Stimulated activated CD4-positive, alpha-beta T cell treated with anti-CD3 and anti-CD28 coated beads, Interleukin-1b, Interleukin-23, amount 100 ng/mL, for 4 hours (primary cell): Measurements from ENCODE around the gene DDX25.
"Not testable (repeated sequence)": the region's sequence is repeated elsewhere in the genome, so short reads cannot be mapped to it uniquely, and the experiment has no call there.

ENCODE experiments used
- DNase-seq, 2 donors: peaks; one replicate each; pipeline ENCODE4 v3.0.0-alpha.2; 2020; ENCODE audit warnings: low read depth in 2 of 2

DDX25 gene

GRCh38 chr11:125903711-125904659 is at the start of gene DDX25:
DDX25 (plus strand) TSS chr11:125904508; CDS start chr11:125904518, 10 bp downstream.
- DNase-seq, result no peak

GRCh38 chr11:125857670-125858069 is 46.6 kb upstream of the DDX25 start:
- DNase-seq, result not testable (repeated sequence)

- not testable (repeated sequence) for DNase-seq
Measured at GRCh38 chr11:125862786-125863185, 41.5 kb upstream of the DDX25 start.

GRCh38 chr11:125865354-125865753 is 39.0 kb upstream of the DDX25 start:
- not testable (repeated sequence) for DNase-seq

GRCh38 chr11:125869521-125869920 is 34.8 kb upstream of the DDX25 start:
- no peak for DNase-seq

DNA sequence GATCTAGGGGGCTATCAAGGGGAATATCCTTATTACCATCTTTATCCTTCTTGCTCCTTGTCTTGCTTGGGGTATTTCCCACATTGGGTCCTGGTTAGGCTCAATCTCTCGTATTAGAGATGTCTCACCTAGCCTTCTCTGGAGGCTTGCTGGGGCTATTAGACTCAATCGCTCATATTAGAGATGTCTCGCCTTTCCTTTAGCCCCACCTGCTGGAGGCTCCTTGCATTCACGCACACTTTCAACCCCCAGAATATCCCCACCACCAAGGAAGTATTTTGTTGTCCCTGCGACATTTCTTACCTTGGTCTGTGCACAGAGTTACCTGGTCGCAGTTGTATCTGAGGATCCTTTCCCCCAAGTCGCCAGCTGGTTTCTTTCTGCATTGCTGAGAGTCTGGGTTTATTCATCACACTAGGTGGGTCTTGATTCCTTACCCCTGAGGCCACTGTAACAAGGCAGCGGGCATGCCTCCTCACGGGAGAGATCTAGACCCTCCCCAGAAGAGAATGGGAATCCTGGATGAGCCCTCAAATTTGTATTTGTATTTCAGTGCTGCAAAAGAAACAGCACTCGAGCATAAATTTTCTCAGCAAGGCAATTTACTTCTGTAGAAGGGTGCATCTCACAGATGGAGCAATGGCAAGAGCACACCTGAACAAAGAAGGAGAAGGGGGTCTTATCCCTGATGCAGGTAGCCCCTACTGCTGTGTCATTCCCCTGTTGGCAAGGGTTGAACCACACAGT is 32.7 kb upstream of the DDX25 start:
- DNase-seq, result peak in 1 of 2 donors; percentile 10

DNA sequence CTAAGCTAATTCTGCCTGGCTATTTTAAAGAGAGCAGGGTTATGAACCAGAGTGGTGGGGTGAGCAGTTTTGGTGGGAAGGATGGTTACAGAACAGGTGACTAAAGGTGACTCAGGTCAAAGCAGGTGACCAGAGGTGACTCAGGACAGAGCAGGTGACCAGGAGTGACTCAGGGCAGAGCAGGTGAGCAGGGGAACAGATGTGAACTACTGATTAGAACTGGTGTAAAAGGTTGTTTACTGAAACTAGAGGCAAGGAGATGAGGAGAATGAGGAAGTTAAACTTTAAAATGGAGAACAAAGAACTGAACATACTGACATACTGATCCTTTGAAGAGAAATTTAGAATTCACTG is 32.2 kb upstream of the DDX25 start:
- DNase-seq, result no peak

DNA sequence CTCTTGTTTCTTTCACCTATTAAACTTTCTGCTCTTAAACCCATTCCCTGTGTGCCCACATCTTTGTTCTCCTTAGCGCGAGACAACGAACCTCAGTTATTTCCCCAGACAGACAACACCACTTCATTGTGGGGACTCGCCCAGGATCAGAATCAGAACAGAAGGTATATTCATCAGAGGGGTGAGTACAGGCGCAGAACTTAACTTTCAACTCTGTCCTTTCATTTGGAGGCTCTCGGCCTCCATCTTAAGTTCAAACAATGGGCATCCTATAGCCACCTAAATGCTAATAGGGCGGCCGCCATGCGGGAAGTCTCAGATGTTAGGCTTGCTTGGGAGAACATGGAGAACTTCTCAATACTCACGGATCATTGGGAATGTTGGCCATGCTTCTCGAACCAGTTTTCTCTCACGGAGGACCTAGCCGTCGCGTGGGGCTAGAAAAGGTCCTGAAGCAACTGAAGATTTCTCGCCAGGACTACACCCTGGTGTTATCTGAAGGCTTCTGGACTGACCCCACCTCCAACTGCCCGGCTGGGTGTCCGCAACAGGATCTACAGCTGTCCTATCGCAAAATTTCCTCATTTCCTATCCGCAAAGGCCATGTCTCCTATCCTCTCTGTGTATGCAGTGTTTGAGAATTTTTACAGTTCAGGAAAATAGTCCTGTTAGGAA is 30.3 kb upstream of the DDX25 start:
- no peak for DNase-seq

DNA sequence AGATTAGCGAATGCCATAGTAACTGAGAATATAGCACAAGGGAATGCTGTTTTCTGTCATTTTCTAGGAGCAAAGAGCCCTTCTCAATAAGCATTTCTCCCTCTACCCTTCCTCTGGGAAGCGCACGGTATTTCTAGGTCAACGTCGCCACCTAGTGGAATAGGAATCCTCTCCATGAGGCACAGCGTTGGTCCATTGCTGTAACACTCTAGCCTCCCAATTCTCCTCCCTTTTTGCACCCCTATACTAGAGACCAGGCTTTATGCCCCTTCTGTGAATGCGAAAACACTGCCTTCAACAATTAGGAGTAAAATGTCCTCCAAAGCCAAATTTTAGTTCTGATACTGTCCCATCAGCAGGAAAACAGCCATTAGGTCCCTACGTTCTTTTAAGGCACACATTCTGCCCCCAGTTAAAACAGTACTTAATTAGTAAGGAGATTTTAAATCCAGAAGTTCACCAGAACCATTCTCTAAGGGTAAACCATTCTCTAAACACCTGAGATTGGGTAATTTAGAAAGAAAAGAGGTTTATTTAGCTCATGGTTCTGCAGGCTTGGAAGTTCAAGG is 29.7 kb upstream of the DDX25 start:
- peak in 1 of 2 donors; percentile 33 for DNase-seq

- no peak for DNase-seq
Measured at GRCh38 chr11:125881291-125881690, 23.0 kb upstream of the DDX25 start.

DNA sequence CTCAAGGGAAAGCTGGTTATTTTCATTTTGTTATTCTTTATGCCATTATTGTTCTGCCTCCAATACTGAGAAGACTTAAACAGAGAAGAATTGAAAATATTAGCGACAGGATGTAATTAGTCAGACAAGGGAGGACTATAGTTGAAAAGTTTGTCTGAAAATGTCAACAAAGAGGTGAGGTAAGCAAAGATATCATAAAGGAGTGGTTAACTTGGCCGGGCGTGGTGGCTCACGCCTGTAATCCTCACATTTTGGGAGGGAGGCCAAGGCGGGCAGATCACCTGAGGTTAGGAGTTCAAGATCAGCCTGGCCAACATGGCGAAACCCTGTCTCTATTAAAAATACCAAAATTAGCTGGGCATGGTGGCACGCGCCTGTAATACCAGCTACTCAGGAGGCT is 20.9 kb upstream of the DDX25 start:
- DNase-seq, result no peak

DNA sequence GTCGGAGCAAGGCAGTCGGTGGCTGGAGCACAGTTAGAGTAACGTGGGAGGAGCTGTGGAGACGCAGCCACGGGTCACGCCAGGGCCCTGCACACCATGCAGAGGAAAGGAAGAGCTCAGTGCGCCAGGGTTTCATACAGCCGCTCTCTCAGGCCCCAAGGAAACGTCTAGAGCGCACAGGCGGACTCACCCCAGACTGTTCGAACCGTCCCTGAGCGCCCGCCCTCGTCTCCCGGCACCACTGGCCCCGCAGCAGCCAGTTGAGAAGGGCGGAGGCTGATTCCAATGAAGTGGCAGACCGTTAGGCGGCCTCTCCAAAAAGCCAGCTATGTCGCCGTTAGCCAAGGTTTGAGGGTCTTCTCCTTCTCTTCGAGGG is 17.3 kb upstream of the DDX25 start:
- DNase-seq, result no peak

GRCh38 chr11:125887373-125888324 is 16.7 kb upstream of the DDX25 start, which contains the start of gene HYLS1:
HYLS1 (plus strand) TSS chr11:125887668; CDS start chr11:125899369, 11,701 bp downstream.
- peak; percentile 87 to 90 for DNase-seq

DNA sequence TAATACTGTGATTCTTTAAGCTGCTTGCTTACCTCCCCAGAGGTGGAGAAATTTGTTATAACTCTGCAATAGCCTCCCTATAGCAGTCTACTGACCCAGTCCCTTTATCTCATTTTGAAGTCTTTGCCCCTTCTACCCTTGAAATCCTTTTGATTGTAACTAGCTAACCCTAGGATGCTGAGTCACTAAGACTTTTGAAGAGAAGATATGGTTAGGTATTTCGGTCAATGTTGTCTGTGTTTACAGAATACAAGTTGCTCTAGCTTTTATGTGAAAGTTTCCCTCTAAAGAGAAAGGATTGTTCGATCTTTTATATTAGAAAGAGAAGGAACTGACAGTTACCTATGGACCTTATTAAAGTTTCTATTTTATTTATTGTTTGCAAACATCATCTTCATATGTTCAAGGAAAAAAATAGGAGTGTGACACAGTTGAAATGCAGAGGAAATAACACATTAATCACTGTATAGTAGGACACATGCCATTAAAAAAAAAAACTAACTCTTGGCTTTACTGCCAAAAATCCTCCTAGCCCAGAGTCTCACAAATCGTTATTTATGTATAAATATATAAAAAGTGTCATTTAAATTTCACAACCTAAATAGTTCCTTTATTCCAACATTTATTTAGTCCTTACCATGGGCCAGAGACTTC is 13.7 kb upstream of the DDX25 start:
- no peak for DNase-seq

DNA sequence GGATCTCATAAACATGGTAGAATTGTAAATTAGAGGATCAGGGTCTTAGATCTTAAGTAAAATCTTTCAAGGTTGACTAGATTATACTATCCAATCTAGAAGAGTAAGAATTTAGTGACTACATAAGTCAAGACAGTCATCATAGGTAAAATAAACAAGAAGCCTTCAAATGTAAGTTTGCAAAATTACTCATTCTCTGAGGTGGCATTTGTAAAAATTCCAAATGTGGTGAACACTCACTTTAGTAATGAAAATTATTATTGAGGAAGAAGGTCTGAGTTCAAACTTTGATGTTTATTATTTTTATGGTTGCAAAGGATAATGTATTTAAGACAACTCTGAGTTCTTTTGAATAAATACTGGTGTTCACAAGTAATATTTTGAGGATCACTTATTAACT is 12.2 kb upstream of the DDX25 start:
- no peak for DNase-seq

GRCh38 chr11:125892994-125893393 is 11.3 kb upstream of the DDX25 start:
- no peak for DNase-seq

- no peak for DNase-seq
Measured at GRCh38 chr11:125901872-125902271, 2.4 kb upstream of the DDX25 start.

DNA sequence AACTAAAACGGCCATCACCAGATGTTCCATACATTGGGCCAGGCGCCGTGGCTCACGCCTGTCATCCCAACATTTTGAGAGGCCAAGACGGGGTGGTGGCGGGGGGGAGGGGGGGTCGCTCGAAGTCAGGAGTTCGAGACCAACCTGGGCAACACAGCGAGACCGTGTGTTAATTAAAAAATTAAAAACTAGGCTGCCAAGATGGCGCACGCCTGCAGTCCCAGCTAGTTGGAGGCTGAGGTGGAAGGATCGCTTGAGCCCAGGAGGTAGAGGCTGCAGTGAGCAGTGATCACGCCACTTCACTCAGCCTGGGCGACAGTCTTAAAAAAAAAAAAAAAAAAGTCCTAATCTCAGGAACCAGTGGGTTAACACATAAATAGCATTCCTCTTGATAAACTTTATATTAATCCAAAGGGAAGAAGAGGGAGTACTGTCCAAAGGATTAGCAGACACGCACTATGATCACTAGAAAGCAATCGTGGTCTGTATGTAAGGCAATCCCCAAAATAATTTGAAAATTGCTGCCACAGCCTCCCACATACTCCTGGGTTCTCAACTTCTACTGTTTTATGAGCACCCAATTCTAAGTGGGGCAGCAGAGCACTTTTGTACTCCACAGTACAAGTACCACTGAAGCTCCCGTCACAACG is 1.9 kb upstream of the DDX25 start:
- no peak for DNase-seq

- peak; percentile 80 to 86 for DNase-seq
Measured at GRCh38 chr11:125902927-125903710, 1.2 kb upstream of the DDX25 start, which contains the start of gene PUS3. PUS3 (minus strand) TSS chr11:125903206; CDS start chr11:125896284, 6,922 bp downstream.
